Brain microvascular endothelial cell (primary cell): ENCODE results near the gene TMEM247.

Experiments used
- DNase-seq: peaks from one replicate; pipeline ENCODE4 v3.0.0-alpha.2; 2020
- H3K27ac ChIP-seq: fragments of 250-450 bp; sonication (Bioruptor Pico); 2 replicates; pipeline ENCODE4 v1.5.1; 2020; ENCODE audit warnings: mild to moderate bottlenecking, moderate library complexity
- H3K27me3 ChIP-seq: fragments of 250-450 bp; sonication (Bioruptor Pico); replicated peaks from 2 replicates; pipeline ENCODE4 v1.5.1; 2020; ENCODE audit warnings: mild to moderate bottlenecking
- H3K36me3 ChIP-seq: fragments of 250-450 bp; sonication (Bioruptor Pico); replicated peaks from 2 replicates; pipeline ENCODE4 v1.5.1; 2020; ENCODE audit warnings: mild to moderate bottlenecking
- H3K4me3 ChIP-seq: 2 replicates; pipeline ENCODE4 v1.5.1; 2011; ENCODE audit warnings: low read depth, mild to moderate bottlenecking, control low read depth, low read length, moderate library complexity
- in situ Hi-C: cut with HindIII; loops from 2 replicates; pipeline ENCODE4 v1.10.0; 2017; ENCODE audit warnings: low sequenced_read_pairs, low pct_ligation_motif_present
- TF ChIP-seq, protein P1 (sequence below): IDR thresholded peaks from 2 replicates; pipeline ENCODE4 v1.5.1; 2011; ENCODE audit warnings: low read depth, mild to moderate bottlenecking, moderate library complexity, low read length, control low read depth, inconsistent platforms; ENCODE audit errors: missing control alignments

TMEM247 gene

DNA sequence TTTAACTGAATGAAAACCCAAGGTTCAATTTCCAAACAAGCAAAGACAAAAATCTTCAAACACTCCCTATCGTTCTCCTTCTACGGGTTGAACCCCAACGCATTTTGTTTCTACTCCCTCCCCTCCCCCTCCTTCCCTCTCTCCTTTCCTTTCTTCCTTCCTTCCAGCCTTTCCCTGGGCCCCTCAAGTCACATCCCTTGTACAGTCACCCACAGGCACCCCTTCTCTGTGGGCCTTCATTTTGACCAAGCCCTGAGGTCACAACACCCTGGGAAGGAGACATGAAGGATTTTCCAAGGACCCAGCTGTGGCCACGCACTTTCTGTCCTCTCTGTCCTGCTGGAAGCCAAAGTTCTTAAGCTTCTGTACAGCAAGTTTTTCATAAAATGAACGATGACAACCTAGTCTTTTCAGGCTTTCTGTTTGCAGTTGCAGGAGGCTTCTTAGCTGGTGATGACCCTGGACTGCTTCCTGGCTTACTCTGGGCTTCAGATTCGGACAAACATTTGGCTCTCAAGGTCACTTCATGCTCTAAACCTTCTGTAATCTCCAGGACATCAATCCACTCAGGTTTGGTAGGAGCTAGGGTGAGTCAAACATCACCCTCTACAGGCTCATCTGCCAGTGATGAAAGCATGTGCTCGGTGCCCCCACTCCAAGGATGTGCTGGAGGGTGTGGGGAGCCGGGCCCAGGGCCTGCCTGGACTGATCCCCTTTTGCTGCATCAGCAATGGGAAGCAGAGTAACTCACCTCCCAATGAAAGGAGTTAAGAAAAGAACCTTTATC lies 25.5 kb downstream of the TMEM247 start:
- no peaks in the 10 kb centered on the region for H3K27me3 ChIP-seq
- no peak overlapping the region for H3K4me3 ChIP-seq
- no peaks in the 10 kb centered on the region for H3K36me3 ChIP-seq
- no peak for DNase-seq
- no peak overlapping the region for H3K27ac ChIP-seq
- in situ Hi-C loops: no loop called here
- TF ChIP-seq, protein P1, sequence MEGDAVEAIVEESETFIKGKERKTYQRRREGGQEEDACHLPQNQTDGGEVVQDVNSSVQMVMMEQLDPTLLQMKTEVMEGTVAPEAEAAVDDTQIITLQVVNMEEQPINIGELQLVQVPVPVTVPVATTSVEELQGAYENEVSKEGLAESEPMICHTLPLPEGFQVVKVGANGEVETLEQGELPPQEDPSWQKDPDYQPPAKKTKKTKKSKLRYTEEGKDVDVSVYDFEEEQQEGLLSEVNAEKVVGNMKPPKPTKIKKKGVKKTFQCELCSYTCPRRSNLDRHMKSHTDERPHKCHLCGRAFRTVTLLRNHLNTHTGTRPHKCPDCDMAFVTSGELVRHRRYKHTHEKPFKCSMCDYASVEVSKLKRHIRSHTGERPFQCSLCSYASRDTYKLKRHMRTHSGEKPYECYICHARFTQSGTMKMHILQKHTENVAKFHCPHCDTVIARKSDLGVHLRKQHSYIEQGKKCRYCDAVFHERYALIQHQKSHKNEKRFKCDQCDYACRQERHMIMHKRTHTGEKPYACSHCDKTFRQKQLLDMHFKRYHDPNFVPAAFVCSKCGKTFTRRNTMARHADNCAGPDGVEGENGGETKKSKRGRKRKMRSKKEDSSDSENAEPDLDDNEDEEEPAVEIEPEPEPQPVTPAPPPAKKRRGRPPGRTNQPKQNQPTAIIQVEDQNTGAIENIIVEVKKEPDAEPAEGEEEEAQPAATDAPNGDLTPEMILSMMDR: no peak

DNA sequence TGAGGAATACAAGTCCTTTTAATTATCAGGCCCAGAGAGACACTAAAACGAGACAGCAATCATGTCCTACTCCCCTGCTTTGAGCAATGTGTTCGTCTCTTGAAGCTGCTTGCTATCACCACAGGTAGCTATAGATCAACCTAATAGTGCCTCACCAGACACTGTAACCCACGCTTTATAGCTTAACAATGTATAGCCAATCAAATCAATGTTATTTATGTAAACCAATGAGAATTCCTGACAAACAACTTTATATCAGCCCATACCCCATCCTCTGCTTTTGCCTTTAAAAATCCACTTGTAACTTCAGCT lies 26.1 kb downstream of the TMEM247 start:
- Histone ChIP-seq H3K36me3 (no peaks in the 10 kb centered on the region), H3K27me3 (no peaks in the 10 kb centered on the region), H3K4me3 (no peak overlapping the region), H3K27ac (no peak overlapping the region)
- in situ Hi-C loops: no loop called here
- TF ChIP-seq, protein P1: no peak
- no peak for DNase-seq

DNA sequence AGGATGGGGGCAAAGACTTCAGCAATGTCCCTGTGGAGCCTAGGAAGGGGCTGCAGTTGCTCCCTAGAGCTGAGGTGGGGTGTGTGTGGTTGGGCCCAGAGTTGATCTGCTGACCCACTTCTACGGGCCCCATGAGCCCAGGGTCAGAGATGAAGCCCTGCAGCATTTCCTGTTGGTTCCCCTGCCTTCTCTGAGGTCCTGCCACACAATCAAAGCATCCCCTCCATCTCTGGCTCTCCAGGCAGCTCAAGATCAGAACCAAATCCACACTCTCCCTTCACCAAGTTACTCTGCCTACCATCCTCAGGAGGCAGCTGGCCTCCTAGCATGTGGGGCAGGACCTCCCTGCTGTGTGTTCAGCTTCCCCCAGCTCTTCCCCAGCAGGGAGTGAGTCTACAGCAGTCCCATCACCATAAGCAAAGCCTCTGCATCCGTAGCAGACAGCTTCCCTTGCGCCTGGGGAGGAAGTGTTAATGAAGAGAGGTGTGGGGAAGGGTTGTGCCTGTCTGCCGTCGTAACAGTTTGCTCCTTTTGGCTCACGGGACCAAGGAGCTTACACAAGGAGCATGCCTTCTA lies 26.9 kb downstream of the TMEM247 start:
- TF ChIP-seq, protein P1: no peak
- Histone ChIP-seq H3K27ac (no peak overlapping the region), H3K36me3 (no peaks in the 10 kb centered on the region), H3K4me3 (no peak overlapping the region), H3K27me3 (no peaks in the 10 kb centered on the region)
- DNase-seq: no peak
- in situ Hi-C loops: no loop called here

DNA sequence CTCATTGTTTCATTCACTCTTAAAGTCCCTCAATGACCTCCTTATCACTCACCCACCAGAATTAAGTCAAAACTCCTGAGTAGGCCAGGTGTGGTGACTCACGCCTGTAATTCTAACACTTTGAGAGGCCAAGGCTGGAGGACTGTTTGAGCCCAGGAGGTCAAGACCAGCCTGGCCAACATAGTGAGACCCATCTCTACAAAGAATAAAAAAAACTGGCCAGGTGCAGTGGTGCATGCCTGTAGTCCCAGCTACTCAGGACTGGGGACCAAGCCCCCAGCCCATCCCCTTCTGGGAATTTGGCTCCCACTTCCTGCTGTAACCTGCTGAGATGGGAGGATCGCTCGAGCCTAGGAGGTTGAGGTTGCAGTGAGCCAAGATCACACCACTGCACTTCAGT lies 28.9 kb downstream of the TMEM247 start:
- in situ Hi-C loops: no loop called here
- TF ChIP-seq, protein P1: no peak

DNA sequence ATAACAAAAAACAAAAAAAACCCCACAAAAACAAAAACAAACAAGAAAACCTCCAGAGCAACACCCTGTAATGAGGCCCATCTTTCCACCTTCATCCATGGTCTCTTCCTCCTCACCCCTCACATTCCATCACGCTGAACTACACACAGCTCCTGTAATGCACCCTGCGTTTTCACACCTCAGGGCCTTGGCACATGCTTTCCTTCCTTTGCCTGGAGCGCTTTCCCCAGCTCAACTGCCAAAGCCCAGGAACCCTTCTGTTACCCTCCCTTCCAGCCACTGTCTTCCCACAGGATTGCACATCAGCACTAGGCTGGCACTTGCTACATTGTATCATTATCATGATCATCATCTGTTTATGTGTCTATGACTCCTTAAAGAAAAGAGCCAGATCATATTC lies 29.4 kb downstream of the TMEM247 start:
- no peak overlapping the region for H3K4me3 ChIP-seq
- H3K27me3 ChIP-seq: no peaks in the 10 kb centered on the region
- TF ChIP-seq, protein P1: no peak
- H3K36me3 ChIP-seq: no peaks in the 10 kb centered on the region
- no peak overlapping the region for H3K27ac ChIP-seq
- in situ Hi-C loops: no loop called here
- DNase-seq: no peak

More for the DNA sequence above, 28.9 kb downstream of the TMEM247 start:
- Histone ChIP-seq H3K27ac (no peak overlapping the region), H3K36me3 (no peaks in the 10 kb centered on the region), H3K27me3 (no peaks in the 10 kb centered on the region), H3K4me3 (no peak overlapping the region)
- DNase-seq: no peak
